BE2C (cell line): ENCODE results near the gene SLC25A5.
"Not testable (repeated sequence)": the region's sequence is repeated elsewhere in the genome, so short reads cannot be mapped to it uniquely, and the experiment has no call there.

Experiments
- DNase-seq: peaks from one replicate; pipeline ENCODE4 v3.0.0-alpha.2; 2020
- H3K27me3 ChIP-seq: fragments of 250-450 bp; sonication (Bioruptor Pico); 2 replicates; pipeline ENCODE4 v1.5.1; 2020; ENCODE audit warnings: mild to moderate bottlenecking
- H3K36me3 ChIP-seq: fragments of 250-450 bp; sonication (Bioruptor Pico); 2 replicates; pipeline ENCODE4 v1.5.1; 2020; ENCODE audit warnings: mild to moderate bottlenecking
- H3K4me1 ChIP-seq: fragments of 250-450 bp; sonication (Bioruptor Pico); 2 replicates; pipeline ENCODE4 v1.5.1; 2020
- H3K4me3 ChIP-seq: 2 replicates; pipeline ENCODE4 v1.5.1; 2011; ENCODE audit warnings: low read depth, low read length
- H3K9me3 ChIP-seq: fragments of 250-450 bp; sonication (Bioruptor Pico); 2 replicates; pipeline ENCODE4 v1.5.1; 2020
- CTCF ChIP-seq: IDR thresholded peaks from 2 replicates; pipeline ENCODE4 v1.5.1; 2012; ENCODE audit warnings: mild to moderate bottlenecking, low read depth, low read length

The SLC25A5 gene

GRCh38 chrX:119481323-119481801, 13.1 kb downstream of the SLC25A5 start:
- no peaks in the 10 kb centered on the region for H3K9me3 ChIP-seq
- TF ChIP-seq CTCF = no peak
- DNase-seq = peak; percentile 76
- no peaks in the 10 kb centered on the region for H3K36me3 ChIP-seq
- H3K27me3 ChIP-seq = no peaks in the 10 kb centered on the region
- peaks cover 6% of the 10 kb centered on the region for H3K4me1 ChIP-seq
- no peak overlapping the region for H3K4me3 ChIP-seq

GRCh38 chrX:119482041-119482440, 13.8 kb downstream of the SLC25A5 start:
- H3K9me3 ChIP-seq = no peaks in the 10 kb centered on the region
- peak overlapping the region; percentile 19; the same call in 1 of the 2 replicates for H3K4me3 ChIP-seq
- H3K36me3 ChIP-seq = no peaks in the 10 kb centered on the region
- H3K4me1 ChIP-seq = peaks cover 6% of the 10 kb centered on the region
- TF ChIP-seq CTCF = no peak
- no peaks in the 10 kb centered on the region for H3K27me3 ChIP-seq
- no peak for DNase-seq

- Histone ChIP-seq H3K4me3 (peak overlapping the region; percentile 19; the same call in 1 of the 2 replicates), H3K27me3 (no peaks in the 10 kb centered on the region)
- DNase-seq = peak; percentile 65
Measured at GRCh38 chrX:119482481-119483480, 14.5 kb downstream of the SLC25A5 start.

DNA sequence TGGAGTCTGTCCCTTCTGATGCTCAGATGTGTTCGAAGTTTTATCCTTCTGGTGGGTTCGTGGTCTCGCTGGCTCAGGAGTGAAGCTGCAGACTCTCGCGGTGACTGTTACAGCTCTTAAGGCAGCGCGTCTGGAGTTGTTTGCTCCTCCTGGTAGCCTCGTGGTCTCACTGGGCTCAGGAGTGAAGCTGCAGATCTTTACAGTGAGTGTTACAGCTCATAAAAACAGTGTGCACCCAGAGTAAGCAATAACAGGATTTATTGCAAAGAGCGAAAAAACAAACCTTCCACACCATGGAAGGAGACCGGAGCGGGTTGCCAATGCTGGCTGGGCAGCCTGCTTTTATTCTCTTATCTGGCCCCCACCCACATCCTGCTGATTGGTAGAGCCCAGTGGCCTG, 18.5 kb downstream of the SLC25A5 start:
- no peak for TF ChIP-seq CTCF
- no peaks in the 10 kb centered on the region for H3K27me3 ChIP-seq
- peaks cover 5% of the 10 kb centered on the region for H3K4me1 ChIP-seq
- H3K4me3 ChIP-seq = no peak overlapping the region
- no peak for DNase-seq
- H3K9me3 ChIP-seq = no peaks in the 10 kb centered on the region
- H3K36me3 ChIP-seq = no peaks in the 10 kb centered on the region

More at GRCh38 chrX:119482481-119483480, 14.5 kb downstream of the SLC25A5 start:
- peak; percentile 37 for TF ChIP-seq CTCF
- Histone ChIP-seq H3K36me3 (no peaks in the 10 kb centered on the region), H3K9me3 (no peaks in the 10 kb centered on the region), H3K4me1 (peaks cover 6% of the 10 kb centered on the region)

GRCh38 chrX:119487766-119488165, 19.5 kb downstream of the SLC25A5 start:
- not testable (repeated sequence) for H3K4me1 ChIP-seq, H3K9me3 ChIP-seq, H3K27me3 ChIP-seq, H3K4me3 ChIP-seq, H3K36me3 ChIP-seq, DNase-seq

GRCh38 chrX:119488749-119489148, 20.5 kb downstream of the SLC25A5 start:
- no peaks in the 10 kb centered on the region for H3K9me3 ChIP-seq
- no peaks in the 10 kb centered on the region for H3K36me3 ChIP-seq
- peak; percentile 61 for DNase-seq
- no peaks in the 10 kb centered on the region for H3K27me3 ChIP-seq
- TF ChIP-seq CTCF = peak; percentile 62
- H3K4me1 ChIP-seq = no peaks in the 10 kb centered on the region
- H3K4me3 ChIP-seq = no peak overlapping the region
